Neuronal stem cell (in vitro differentiated cells): Measurements from ENCODE around the gene THADA.

ENCODE experiments used
- DNase-seq: peaks from one replicate; pipeline ENCODE4 v3.0.0-alpha.2; 2013; ENCODE audit warnings: low spot score
- H2AFZ ChIP-seq: one replicate; pipeline ENCODE4 v1.6.1; 2013; ENCODE audit warnings: mild to moderate bottlenecking, low read length, inconsistent platforms
- H2AK5ac ChIP-seq: 2 replicates; pipeline ENCODE4 v1.6.1; 2013; ENCODE audit warnings: low read depth, mild to moderate bottlenecking, inconsistent platforms, low read length, moderate library complexity, mixed read lengths
- H2BK120ac ChIP-seq: 2 replicates; pipeline ENCODE4 v1.6.1; 2013; ENCODE audit warnings: low read depth, mild to moderate bottlenecking, inconsistent platforms, low read length, moderate library complexity, mixed read lengths
- H2BK12ac ChIP-seq: one replicate; pipeline ENCODE4 v1.6.1; 2013; ENCODE audit warnings: low read length, inconsistent platforms
- H2BK15ac ChIP-seq: 2 replicates; pipeline ENCODE4 v1.6.1; 2013; ENCODE audit warnings: mild to moderate bottlenecking, low read length, inconsistent platforms, mixed read lengths
- H2BK5ac ChIP-seq: one replicate; pipeline ENCODE4 v1.6.1; 2013; ENCODE audit warnings: inconsistent platforms, mild to moderate bottlenecking, low read length, moderate library complexity
- H3K14ac ChIP-seq: one replicate; pipeline ENCODE4 v1.6.1; 2013; ENCODE audit warnings: low read length, inconsistent platforms
- H3K18ac ChIP-seq: 2 replicates; pipeline ENCODE4 v1.6.1; 2013; ENCODE audit warnings: low read length, inconsistent platforms
- H3K23ac ChIP-seq: 2 replicates; pipeline ENCODE4 v1.6.1; 2013; ENCODE audit warnings: low read depth, mild to moderate bottlenecking, mixed read lengths, low read length, inconsistent platforms; ENCODE audit not compliant: poor library complexity
- H3K27ac ChIP-seq: replicated peaks from 3 replicates; pipeline ENCODE4 v1.5.1; 2013; ENCODE audit warnings: low read length, inconsistent platforms
- H3K27me3 ChIP-seq, 3 experiments: 2 replicates each; pipeline ENCODE4 v1.6.1; 2013; ENCODE audit warnings: low read length in 3 of 3, mild to moderate bottlenecking in 2 of 3, inconsistent platforms in 1 of 3, low read depth in 1 of 3, mixed read lengths in 1 of 3, moderate library complexity in 1 of 3; ENCODE audit not compliant: control insufficient read depth in 3 of 3, insufficient read depth in 3 of 3
- H3K36me3 ChIP-seq, 2 donors: replicated peaks in 1 of 2; 2 replicates each; pipeline ENCODE4 v1.6.1; 2013; ENCODE audit warnings: low read length in 2 of 2; ENCODE audit not compliant: control insufficient read depth in 2 of 2, insufficient read depth in 2 of 2
- H3K4ac ChIP-seq: 2 replicates; pipeline ENCODE4 v1.6.1; 2013; ENCODE audit warnings: inconsistent platforms, mild to moderate bottlenecking, low read length, moderate library complexity
- H3K4me1 ChIP-seq, 2 donors: 1 replicate in 1 of 2; 2 replicates in 1 of 2; pipeline ENCODE4 v1.6.1; 2013; ENCODE audit warnings: low read length in 2 of 2, low read depth in 1 of 2; ENCODE audit not compliant: control insufficient read depth in 2 of 2, insufficient read depth in 1 of 2
- H3K4me2 ChIP-seq: one replicate; pipeline ENCODE4 v1.6.1; 2013; ENCODE audit warnings: mild to moderate bottlenecking, low read length, inconsistent platforms; ENCODE audit not compliant: insufficient read depth, poor library complexity, severe bottlenecking
- H3K4me3 ChIP-seq, 2 donors: 2 replicates each; pipeline ENCODE4 v1.5.1; 2013; ENCODE audit warnings: low read length in 2 of 2, mild to moderate bottlenecking in 2 of 2, inconsistent platforms in 1 of 2, moderate library complexity in 1 of 2
- H3K79me1 ChIP-seq: one replicate; pipeline ENCODE4 v1.6.1; 2013; ENCODE audit warnings: low read depth, mild to moderate bottlenecking, inconsistent platforms, low read length, moderate library complexity
- H3K9ac ChIP-seq: one replicate; pipeline ENCODE4 v1.6.1; 2013; ENCODE audit warnings: mild to moderate bottlenecking, low read depth, low read length, inconsistent platforms; ENCODE audit not compliant: poor library complexity
- H3K9me3 ChIP-seq, 2 donors: replicated peaks in 1 of 2; 2 replicates each; pipeline versions ENCODE3 to v1.6.1; 2013; ENCODE audit warnings: low read length in 2 of 2, mild to moderate bottlenecking in 2 of 2, inconsistent platforms in 1 of 2, low read depth in 1 of 2, mixed read lengths in 1 of 2, moderate library complexity in 1 of 2; ENCODE audit not compliant: control insufficient read depth in 2 of 2, insufficient read depth in 1 of 2
- H4K8ac ChIP-seq: one replicate; pipeline ENCODE4 v1.6.1; 2013; ENCODE audit warnings: low read depth, mild to moderate bottlenecking, inconsistent platforms, low read length, moderate library complexity
- H4K91ac ChIP-seq: one replicate; pipeline ENCODE4 v1.6.1; 2013; ENCODE audit warnings: low read length, low read depth, mild to moderate bottlenecking, inconsistent platforms; ENCODE audit not compliant: poor library complexity
- WGBS, 2 donors: extraction: QIAGEN DNeasy Blood & Tissue Kit; methylation state at CpG; one replicate each; pipeline ENCODE4 v1.1.7; 2013; ENCODE audit warnings: missing lambda C conversion rate in 2 of 2, mixed read lengths in 1 of 2; ENCODE audit not compliant: insufficient read length in 2 of 2, insufficient replicate concordance in 1 of 2; ENCODE audit errors: extremely low coverage in 2 of 2; 5-methylcytosine and 5-hydroxymethylcytosine counted together

The THADA gene

DNA sequence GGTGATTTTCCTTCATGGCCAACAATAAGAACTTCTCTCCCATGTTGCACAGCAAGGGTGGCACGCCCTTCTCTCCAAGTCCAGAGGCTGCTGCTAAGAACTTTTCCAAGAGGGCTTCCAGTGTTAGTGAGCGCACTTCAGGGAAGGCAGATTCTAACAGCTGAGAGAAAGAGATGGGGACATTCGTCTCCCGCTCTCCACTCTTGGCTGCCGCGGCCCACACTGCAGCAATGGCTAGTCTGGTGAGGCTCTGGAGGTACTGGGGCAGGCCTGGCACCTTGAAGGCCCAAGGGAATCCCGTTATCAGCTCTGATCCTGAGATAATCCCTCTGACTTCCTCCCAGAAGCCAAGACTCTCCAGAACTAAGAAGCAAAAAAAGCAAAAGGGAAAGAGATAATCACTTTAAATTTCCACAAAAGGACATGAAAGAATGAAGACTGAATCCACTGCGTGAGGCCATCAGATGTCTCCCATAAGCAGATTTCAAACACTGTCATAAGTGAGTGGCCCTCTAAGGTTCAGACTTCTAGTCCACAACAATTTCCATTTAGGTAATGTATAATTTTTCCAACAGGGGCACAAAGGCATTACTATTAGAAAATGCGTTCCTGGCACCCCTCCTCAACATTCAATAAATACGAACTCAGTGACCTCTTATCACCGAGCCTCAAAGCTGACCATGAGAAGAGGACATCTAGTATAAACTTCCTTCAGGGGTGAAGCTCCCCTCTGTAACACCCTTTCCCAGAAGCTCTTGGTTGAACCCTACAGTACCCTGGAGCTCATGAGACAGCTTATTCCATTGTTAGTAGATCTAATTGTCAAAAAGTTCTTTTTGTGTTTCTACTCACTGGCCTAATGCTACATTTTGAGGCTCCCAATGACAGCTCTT is 302.7 kb downstream of the THADA start:
- Histone ChIP-seq H3K4me3 (no peak overlapping the region), H2BK12ac (no peak overlapping the region), H3K18ac (peak overlapping the region; percentile 25), H2BK15ac (no peak overlapping the region), H3K9ac (no peak overlapping the region), H3K36me3 (no peaks in the 10 kb centered on the region), H3K79me1 (no peaks in the 10 kb centered on the region), H4K8ac (no peak overlapping the region), H2AFZ (no peak overlapping the region), H2AK5ac (no peak overlapping the region), H3K9me3 (no peaks in the 10 kb centered on the region), H3K27ac (no peak overlapping the region), H3K14ac (no peak overlapping the region), H2BK120ac (no peak overlapping the region), H3K4me2 (no peak overlapping the region), H4K91ac (no peak overlapping the region), H3K4me1 (peaks cover 0 to 4% of the 10 kb centered on the region in 2 donors), H3K4ac (no peak overlapping the region), H2BK5ac (no peak overlapping the region), H3K27me3 (no peaks in the 10 kb centered on the region), H3K23ac (no peak overlapping the region)
- no CpG with 5 or more reads among the region's 11 CpGs for WGBS, 2 donors
- DNase-seq: no peak

DNA sequence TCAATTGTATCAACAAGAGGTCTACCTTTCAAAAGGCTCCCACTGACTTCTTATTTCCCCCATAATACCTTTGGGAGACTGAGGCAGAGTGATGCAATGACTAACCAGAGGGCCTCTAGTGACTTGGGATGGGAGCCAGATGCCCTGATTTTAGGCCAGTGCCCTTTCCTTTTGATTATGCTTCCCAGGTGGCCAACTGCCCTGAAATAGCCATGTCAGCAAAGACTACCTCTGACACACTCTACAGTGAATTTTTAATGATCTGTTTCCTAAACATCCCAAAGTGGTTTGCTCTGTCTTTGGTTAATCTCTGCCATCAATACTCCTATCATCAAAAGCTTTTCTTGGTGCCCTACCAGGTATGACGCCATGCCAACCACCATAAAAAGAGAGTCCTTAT is 303.5 kb downstream of the THADA start:
- no peak overlapping the region for H4K91ac ChIP-seq
- H3K9ac ChIP-seq: no peak overlapping the region
- no peak overlapping the region for H3K27ac ChIP-seq
- DNase-seq: no peak
- H3K23ac ChIP-seq: no peak overlapping the region
- no peaks in the 10 kb centered on the region for H3K9me3 ChIP-seq
- no peak overlapping the region for H3K4ac ChIP-seq
- H3K36me3 ChIP-seq: peaks cover 0 to 3% of the 10 kb centered on the region in 2 donors
- no peak overlapping the region for H2BK12ac ChIP-seq
- H3K79me1 ChIP-seq: no peaks in the 10 kb centered on the region
- peaks cover 0 to 4% of the 10 kb centered on the region in 2 donors for H3K4me1 ChIP-seq
- no peak overlapping the region for H2BK5ac ChIP-seq
- H3K27me3 ChIP-seq: no peaks in the 10 kb centered on the region
- H3K4me3 ChIP-seq: no peak overlapping the region
- no peak overlapping the region for H3K18ac ChIP-seq
- no peak overlapping the region for H2BK120ac ChIP-seq
- H2BK15ac ChIP-seq: no peak overlapping the region
- H4K8ac ChIP-seq: no peak overlapping the region
- H2AFZ ChIP-seq: no peak overlapping the region
- WGBS, 2 donors: no CpG with 5 or more reads among the region's 1 CpG
- no peak overlapping the region for H3K14ac ChIP-seq
- H2AK5ac ChIP-seq: no peak overlapping the region
- H3K4me2 ChIP-seq: no peak overlapping the region

DNA sequence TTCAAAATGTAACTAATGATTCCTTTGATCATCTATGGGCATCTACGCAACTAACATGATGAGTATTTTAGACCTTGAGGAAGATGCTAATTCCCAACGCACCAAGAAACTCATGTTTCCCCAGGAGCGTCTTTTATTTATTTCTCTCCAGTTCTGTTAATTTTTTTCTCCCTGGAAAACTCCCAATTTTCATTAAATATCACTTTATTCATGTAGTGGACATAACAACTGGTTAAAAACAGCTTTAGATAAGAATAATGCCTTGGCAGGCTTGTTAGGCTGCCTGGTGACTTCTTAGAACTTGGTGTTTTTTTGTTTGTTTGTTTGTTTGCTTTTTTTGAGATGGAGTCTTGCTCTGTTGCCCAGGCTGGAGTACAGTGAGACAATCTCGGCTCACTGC is 306.5 kb downstream of the THADA start:
- no peak overlapping the region for H2BK5ac ChIP-seq
- H4K8ac ChIP-seq: no peak overlapping the region
- H3K4me3 ChIP-seq: no peak overlapping the region
- no peak overlapping the region for H2BK120ac ChIP-seq
- H3K27ac ChIP-seq: no peak overlapping the region
- H3K4me1 ChIP-seq: peaks cover 0 to 2% of the 10 kb centered on the region in 2 donors
- no peak overlapping the region for H2BK12ac ChIP-seq
- H3K14ac ChIP-seq: no peak overlapping the region
- no CpG with 5 or more reads among the region's 4 CpGs for WGBS, 2 donors
- DNase-seq: no peak
- no peak overlapping the region for H3K4me2 ChIP-seq
- H3K9me3 ChIP-seq: peaks cover 12 to 18% of the 10 kb centered on the region in 2 donors
- H3K18ac ChIP-seq: no peak overlapping the region
- no peaks in the 10 kb centered on the region for H3K27me3 ChIP-seq
- H3K4ac ChIP-seq: no peak overlapping the region
- no peak overlapping the region for H4K91ac ChIP-seq
- no peak overlapping the region for H2BK15ac ChIP-seq
- no peak overlapping the region for H2AK5ac ChIP-seq
- H2AFZ ChIP-seq: no peak overlapping the region
- H3K23ac ChIP-seq: no peak overlapping the region
- H3K9ac ChIP-seq: no peak overlapping the region
- peaks cover 17 to 25% of the 10 kb centered on the region in 2 donors for H3K36me3 ChIP-seq
- H3K79me1 ChIP-seq: no peaks in the 10 kb centered on the region

DNA sequence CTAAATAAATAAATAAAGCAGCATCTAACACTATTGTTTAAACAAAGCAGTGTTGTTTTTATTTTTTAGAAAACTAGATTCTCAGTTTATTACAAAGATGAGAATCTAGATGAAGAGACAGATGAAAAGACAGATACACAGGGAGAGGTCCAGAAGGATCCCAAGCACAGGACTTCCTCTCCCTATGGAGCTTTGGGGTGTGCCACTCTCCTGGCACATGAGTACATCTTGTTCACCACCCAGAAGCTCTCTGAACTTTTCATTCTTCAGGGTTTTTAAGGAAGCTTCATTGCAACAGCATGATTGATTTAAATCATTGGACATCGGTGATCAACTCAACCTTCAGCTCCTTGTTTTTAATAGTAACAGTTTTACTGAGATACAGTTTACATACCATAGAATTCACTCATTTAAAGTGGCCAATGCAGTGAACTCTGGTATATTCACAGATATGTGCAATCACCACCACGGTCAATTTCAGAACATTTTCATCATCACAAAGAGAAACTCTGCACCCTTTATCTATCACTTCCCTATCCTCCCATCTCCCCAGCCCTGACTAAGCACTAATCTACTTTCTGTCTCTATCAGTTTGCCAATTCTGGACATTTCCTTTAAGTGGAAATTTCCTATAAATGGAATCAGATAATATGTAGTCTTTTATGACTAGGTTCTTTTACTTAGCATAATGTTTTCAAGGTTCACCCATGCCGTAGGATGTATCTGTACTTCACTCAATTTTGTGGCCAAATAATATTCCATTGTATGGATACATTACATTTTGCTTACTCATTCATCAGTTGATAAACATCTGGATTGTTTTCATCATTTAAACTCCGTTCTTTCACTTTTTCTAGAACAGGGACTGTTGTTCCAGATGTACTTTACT is 307.2 kb downstream of the THADA start:
- H2BK120ac ChIP-seq: no peak overlapping the region

More for the DNA sequence above, 307.2 kb downstream of the THADA start:
- H3K4me3 ChIP-seq: no peak overlapping the region
- no CpG with 5 or more reads among the region's 4 CpGs for WGBS, 2 donors
- H3K27ac ChIP-seq: no peak overlapping the region
- no peaks in the 10 kb centered on the region for H3K4me1 ChIP-seq
- H4K8ac ChIP-seq: no peak overlapping the region
- no peak overlapping the region for H2BK12ac ChIP-seq
- H2BK15ac ChIP-seq: no peak overlapping the region
- no peaks in the 10 kb centered on the region for H3K79me1 ChIP-seq
- peaks cover 13 to 24% of the 10 kb centered on the region in 2 donors for H3K9me3 ChIP-seq
- no peak overlapping the region for H4K91ac ChIP-seq
- no peak overlapping the region for H2BK5ac ChIP-seq
- no peak overlapping the region for H3K14ac ChIP-seq
- no peaks in the 10 kb centered on the region for H3K27me3 ChIP-seq
- no peak overlapping the region for H2AK5ac ChIP-seq
- no peak overlapping the region for H3K9ac ChIP-seq
- H3K4ac ChIP-seq: no peak overlapping the region
- peaks cover 17 to 29% of the 10 kb centered on the region in 2 donors for H3K36me3 ChIP-seq
- no peak overlapping the region for H3K18ac ChIP-seq
- no peak overlapping the region for H3K4me2 ChIP-seq
- DNase-seq: no peak
- no peak overlapping the region for H3K23ac ChIP-seq
- no peak overlapping the region for H2AFZ ChIP-seq
